Esophagus mucosa (tissue), 1 donor: Measurements from ENCODE around the gene C12orf57. TPM values are rescaled to one million over a fixed set of nuclear protein-coding genes. Genes with fewer than 3 reads are reported as not detected.

Source experiments
- ATAC-seq: fragments of 200-7000 bp; cut with Tn5 transposase; one replicate; pipeline ENCODE4 v1.9.1; 2020
- total RNA-seq: library from RNA; stranded (reverse); gene quantifications from one replicate; pipeline ENCODE4 v1.2.4, GENCODE V29; 2023
- donor health status: DM: yes; HTN: yes; CAD: no.

C12orf57 gene
- total RNA-seq, 1 donor from 2014 or later, result 84.0 TPM

GRCh38 chr12:6965026-6965661 is 21.3 kb downstream of the C12orf57 start:
- peak; percentile 44 for ATAC-seq

- no peak for ATAC-seq
These were observed 21.9 kb downstream of the C12orf57 start for GRCh38 chr12:6965714-6966113.

- ATAC-seq, result no peak
These were observed 22.5 kb downstream of the C12orf57 start for GRCh38 chr12:6966351-6966750.

- no peak for ATAC-seq
These were observed 23.9 kb downstream of the C12orf57 start for GRCh38 chr12:6967651-6968100.

- no peak for ATAC-seq
These were observed 24.6 kb downstream of the C12orf57 start for GRCh38 chr12:6968426-6968825.

- ATAC-seq, result peak; percentile 27
These were observed 26.3 kb downstream of the C12orf57 start for GRCh38 chr12:6970096-6970527.

GRCh38 chr12:6974180-6974579 is 30.4 kb downstream of the C12orf57 start:
- no peak for ATAC-seq

- no peak for ATAC-seq
These were observed 31.6 kb downstream of the C12orf57 start for GRCh38 chr12:6975297-6976032.

GRCh38 chr12:6977653-6978052 is 33.8 kb downstream of the C12orf57 start:
- ATAC-seq, result no peak

GRCh38 chr12:6978188-6978587 is 34.4 kb downstream of the C12orf57 start:
- ATAC-seq, result no peak

GRCh38 chr12:6978611-6979011 is 34.8 kb downstream of the C12orf57 start:
- peak; percentile 89 for ATAC-seq

- ATAC-seq, result peak; percentile 63
These were observed 35.2 kb downstream of the C12orf57 start for GRCh38 chr12:6979021-6979420.

- ATAC-seq, result peak; percentile 14
These were observed 35.6 kb downstream of the C12orf57 start for GRCh38 chr12:6979453-6979852.

GRCh38 chr12:6980075-6980474 is 36.3 kb downstream of the C12orf57 start:
- ATAC-seq, result no peak

GRCh38 chr12:6980740-6981139 is 36.9 kb downstream of the C12orf57 start:
- ATAC-seq, result no peak

GRCh38 chr12:6981152-6982052 is 37.6 kb downstream of the C12orf57 start:
- ATAC-seq, result no peak

GRCh38 chr12:6982532-6982931 is 38.7 kb downstream of the C12orf57 start:
- no peak for ATAC-seq

- peak; percentile 85 for ATAC-seq
These were observed 44.2 kb downstream of the C12orf57 start for GRCh38 chr12:6987956-6988553.
